Left lobe of liver (tissue), 2 donors: ENCODE results near the gene LTBP1. TPM values are rescaled to one million over a fixed set of nuclear protein-coding genes. Genes with fewer than 3 reads are reported as not detected.

Experiments used
- ATAC-seq: fragments of 200-7000 bp; cut with Tn5 transposase; one replicate; pipeline ENCODE4 v1.9.1; 2020; ENCODE audit warnings: mild to moderate bottlenecking, moderate library complexity
- DNase-seq: peaks from one replicate; pipeline ENCODE4 v3.0.0-alpha.2; 2020; ENCODE audit warnings: low spot score
- total RNA-seq: library from RNA; stranded (reverse); gene quantifications from one replicate; pipeline ENCODE4 v1.2.1, GENCODE V29; 2021
- donor health status: DM: no; HTN: no; CAD: no; lungs with moderate emphysema.
- donor health status: DM: no; HTN: yes; CAD: no.

Gene LTBP1
- total RNA-seq, 1 donor from 2014 or later = 5.8 TPM

- no peak for ATAC-seq
- DNase-seq = no peak
Measured at GRCh38 chr2:33178209-33178608, 231.5 kb downstream of the LTBP1 start.

DNA sequence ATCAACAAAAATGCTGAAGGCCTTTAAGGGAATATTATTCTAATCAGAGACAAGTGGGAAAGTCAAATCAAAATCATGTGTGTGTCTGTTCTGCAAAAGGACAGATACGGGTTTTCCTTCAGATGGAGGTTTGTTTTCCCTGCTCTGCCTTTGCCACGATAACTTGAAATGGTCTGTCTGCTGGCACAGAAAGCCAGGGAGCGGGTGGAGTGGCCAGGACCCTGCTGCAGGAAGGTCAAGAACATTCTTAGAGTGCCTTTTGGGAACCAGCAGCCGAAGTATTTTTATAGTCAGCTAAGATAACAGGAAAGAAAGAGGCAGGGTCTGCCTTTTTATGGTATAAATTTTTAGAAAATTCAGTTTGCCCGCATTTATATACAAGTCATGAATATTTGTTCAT is 234.2 kb downstream of the LTBP1 start:
- ATAC-seq = no peak
- DNase-seq = no peak

DNA sequence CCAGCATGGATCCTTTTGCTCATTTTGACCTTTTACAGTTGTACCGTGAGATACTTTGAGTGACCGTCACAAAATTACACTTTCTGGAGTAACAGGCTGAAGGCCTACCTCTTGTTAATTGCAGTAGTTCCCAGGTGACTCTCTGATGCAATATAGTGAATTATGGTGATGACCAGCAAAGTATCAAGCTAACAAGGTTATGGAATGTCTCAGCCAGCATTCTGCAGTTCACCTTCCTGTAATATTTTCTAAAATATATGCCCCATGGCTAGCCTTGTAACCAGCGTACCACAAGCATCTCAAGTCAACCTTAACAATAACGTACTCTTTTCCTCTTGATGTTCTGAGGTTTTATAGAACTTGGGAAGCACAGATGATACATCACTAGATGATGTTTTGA is 234.7 kb downstream of the LTBP1 start:
- DNase-seq (no peak), ATAC-seq (no peak)

DNA sequence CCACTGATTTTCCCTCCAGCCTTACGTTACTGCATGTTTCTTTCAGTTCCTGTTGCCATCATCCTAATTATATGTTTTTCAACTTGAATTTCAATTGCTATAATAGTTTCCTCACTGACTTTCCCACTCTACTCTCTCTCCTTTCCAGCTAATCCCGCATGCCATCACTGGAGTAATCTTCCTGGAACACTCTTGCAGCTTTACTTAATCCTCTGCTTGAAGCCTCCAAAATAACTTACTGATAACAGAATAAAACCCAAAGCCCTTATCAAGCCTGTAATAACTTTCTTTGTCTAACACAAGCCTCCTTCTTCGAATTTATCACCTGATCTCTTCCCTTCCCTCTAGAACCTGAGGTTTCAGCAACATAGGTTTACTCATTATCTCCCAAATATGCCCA is 237.3 kb downstream of the LTBP1 start:
- ATAC-seq (no peak), DNase-seq (no peak)

DNA sequence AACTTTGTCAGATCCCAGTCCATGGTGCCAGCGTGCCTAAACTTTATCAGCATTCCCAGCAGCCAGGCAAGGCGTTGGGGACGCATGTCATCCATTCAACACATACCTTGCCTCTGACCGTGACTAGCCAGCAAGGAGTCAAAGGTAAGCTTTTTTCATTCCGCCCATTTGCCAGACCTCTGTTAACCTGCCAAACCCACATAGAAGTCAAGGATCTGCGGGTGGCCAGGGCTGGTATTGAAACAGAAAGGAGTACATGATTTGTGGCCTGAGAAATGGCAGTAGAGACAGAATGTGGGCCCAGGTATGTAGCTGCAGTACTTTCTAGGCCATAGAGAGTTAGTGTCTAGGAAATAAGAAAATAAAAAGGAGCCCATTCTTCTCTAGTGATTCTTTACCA is 240.2 kb downstream of the LTBP1 start:
- DNase-seq (no peak), ATAC-seq (no peak)

GRCh38 chr2:33188799-33189198 is 242.0 kb downstream of the LTBP1 start:
- DNase-seq (no peak), ATAC-seq (no peak)

DNA sequence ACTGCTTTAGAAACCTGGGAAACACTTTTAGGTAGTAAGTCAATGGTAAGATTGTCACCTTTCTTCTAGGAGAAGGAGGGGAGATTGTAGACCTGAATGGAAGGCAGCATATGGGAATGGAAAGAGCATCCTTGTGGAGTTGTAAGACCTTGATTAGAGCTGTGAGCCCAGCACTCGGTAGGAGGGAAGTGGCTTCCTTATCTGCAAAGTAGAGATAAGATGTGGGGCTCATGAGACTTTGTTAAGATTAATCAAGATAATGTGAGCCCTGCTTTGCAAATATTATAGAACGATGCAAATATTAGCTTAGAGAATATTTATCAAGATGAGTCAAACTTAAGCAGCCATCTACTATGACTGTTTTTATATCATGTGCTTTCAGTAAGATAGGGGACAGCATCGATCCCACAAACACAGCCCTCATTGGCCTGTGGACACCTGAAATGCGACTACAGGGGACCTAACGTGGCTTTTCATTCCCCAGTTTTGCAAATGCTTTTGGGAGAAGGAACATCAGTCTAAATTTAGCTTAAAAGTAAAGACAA is 243.7 kb downstream of the LTBP1 start:
- no peak for ATAC-seq
- no peak for DNase-seq

DNA sequence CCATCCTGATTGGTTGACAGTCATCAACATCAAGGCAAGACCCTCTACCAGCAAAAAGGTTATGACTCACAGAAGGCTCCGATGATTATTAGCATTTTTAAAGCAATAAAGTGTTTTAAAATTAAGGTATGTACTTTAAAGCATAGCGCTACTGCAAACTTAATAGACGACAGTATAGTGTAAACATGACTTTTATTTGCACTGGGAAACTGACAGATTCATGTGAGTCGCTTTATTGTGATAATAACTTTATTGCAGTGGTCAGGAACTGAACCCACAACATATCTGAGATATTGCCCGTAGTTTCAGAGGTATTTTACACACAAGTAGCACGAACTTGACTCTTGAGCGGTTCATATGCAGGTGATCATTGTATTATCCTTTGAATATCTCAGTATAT is 249.1 kb downstream of the LTBP1 start:
- ATAC-seq = no peak
- no peak for DNase-seq

DNA sequence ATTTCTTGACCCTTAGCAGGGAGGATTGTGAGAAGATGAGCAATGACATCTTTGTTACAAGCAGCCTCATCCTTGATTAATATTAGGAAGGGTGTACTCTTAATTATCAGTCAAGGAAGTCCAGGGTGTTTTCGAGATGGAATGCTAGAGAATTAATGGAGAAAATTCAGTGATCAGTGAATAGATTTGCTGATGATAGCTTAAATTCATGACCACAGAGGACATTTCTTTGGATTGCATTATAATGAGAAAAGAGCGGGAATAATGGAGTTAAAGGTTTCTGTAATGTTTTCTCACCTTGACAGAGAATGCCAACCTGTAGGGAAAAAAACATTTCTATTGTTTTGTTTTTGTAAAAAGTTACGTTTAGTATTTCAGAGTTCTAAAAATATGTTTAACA is 249.9 kb downstream of the LTBP1 start:
- ATAC-seq = no peak
- no peak for DNase-seq

DNA sequence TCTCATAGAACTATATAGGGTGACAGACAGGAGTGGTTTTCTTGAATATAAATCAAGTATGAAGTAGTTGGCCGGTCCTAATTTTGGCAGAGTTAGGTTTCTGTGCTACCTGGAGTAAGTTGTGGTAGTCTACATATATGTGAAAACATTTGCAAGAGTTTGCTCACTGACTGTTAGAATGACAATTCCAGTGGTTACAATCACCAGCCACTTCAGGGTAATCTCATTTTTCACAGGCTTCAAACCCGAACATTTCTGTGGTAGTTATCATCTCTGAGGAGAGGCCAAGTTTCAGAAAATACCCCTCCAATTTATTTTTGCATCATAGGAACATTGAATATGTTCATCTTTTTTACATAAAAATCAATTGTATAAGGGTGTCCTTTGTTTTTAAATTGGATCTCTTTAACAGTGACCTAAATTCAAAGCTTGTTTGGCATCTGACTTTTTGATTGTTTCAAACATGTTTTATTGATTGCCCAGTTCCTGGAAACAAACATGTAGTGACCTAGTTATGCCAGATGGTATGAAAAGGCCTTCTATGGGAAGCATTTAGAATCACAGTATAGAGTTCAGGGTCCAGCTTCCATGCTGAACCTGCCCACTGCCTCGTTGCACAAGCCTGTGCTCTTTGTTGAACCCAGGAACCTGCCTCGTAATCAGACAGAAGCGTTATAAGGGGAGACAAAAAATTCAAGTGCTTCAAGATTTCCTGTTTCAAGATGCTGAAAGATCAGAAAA is 250.6 kb downstream of the LTBP1 start:
- ATAC-seq = peak; percentile 90

GRCh38 chr2:33202641-33203522 is 256.1 kb downstream of the LTBP1 start:
- ATAC-seq (peak; percentile 61), DNase-seq (no peak)

More for the DNA sequence above, 250.6 kb downstream of the LTBP1 start:
- DNase-seq = no peak

DNA sequence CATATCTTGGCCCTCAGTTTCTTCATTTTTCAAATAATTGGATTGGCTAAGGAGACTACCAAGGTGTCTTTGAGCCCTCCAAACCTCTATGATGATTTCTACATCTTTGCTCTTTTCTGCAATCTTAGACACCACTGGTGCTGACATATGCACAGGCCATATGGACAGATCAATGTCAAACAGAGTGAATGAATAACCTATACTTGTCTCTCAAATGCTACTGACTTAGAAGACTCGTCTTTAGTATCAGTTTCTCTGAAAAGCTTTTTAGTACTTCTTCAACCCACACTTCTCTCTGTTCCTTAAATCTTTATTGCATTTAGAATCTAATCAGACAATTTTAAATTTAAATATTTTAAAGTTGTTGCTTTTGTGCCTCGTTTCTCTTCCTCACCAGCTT is 258.2 kb downstream of the LTBP1 start:
- no peak for ATAC-seq
- no peak for DNase-seq

GRCh38 chr2:33205693-33206434 is 259.1 kb downstream of the LTBP1 start:
- ATAC-seq = no peak
- no peak for DNase-seq

DNA sequence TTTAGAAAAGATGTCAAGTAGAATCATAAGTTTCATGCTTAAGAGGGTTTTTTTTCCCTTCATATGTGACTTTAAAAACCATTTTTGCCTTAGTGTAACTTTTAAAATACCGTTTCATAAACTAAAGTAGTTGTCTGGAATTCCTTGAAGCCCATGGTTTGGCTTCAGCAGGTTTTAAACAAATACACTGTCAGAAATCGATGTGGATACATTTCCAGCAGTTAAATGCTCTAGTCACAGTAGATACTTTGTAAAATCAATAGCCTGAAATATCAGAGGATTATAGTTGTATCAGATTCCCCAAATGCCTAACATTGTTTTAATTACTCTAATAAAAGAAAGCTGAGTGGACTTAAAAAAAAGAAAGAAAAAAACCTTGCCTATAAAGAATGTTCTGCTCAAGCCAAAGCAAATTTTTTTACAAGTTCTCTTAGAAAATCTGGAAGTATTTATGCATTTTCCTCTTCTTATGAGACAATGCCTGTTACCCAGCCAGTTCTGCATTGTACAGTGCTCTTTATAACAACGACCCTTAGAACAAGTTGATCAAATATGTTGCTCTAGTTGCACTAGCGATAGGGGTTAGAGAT is 260.5 kb downstream of the LTBP1 start:
- ATAC-seq = no peak

DNA sequence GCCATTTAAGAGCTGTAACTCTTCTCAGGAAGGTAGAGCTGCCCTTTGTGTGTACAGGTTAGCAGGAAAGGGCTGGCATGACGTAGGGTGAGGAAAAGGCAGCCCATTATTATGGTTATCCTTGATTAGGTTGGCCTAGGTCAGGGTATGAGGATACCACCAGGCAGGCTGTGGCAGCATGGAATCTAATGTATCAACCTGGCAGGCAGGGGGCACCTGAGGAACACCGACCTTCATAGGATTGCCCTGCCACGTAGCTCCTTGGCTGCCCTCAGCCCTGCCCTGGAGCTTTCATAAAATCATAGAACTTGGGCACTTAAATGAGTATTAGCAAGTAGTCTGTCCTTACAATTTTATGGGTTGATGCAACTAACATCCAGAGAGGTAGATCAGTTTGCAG is 261.6 kb downstream of the LTBP1 start:
- ATAC-seq = no peak
- DNase-seq = no peak

More for the DNA sequence above, 260.5 kb downstream of the LTBP1 start:
- DNase-seq = no peak

GRCh38 chr2:33209976-33210375 is 263.2 kb downstream of the LTBP1 start:
- no peak for ATAC-seq
- DNase-seq = no peak

GRCh38 chr2:33210626-33211025 is 263.9 kb downstream of the LTBP1 start:
- no peak for ATAC-seq
- DNase-seq = no peak

DNA sequence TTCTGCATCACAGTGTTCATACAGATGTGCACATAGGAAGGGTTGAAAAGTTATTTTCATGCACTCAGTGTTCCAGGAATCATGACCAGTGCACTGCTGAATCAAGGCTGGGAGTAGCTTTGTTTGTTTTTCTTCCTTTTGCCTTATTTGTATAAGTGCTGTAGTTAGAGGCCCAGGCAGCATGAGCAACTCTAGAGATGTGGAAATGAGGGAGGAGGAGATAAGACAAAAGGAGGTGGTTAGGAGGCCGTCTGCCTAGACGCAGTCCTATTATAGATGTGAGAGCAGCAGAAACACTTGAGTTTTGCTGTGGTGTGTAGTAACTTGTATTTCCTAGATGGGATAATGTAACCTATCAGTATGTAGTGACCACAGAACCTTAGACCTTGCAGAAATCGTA is 265.4 kb downstream of the LTBP1 start:
- no peak for DNase-seq
- ATAC-seq = peak; percentile 62

DNA sequence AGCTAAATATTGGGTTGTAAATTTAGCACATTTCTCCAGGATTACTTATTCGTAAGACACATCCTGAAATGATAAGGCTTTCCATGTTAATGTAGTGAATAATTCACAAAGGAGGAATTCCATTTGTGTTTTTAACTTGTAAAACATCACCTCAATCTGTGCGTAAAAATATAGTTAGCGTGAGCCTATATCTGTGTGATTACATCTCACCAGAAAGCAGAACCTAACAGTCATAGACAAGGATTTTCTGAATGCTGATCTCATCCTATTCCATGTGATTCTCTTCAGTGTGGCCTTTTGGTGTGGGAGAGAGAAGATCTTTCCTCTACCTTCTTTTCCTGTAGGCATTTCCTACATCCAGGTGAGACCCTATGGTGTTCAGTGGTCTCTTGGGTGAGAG is 266.5 kb downstream of the LTBP1 start:
- DNase-seq (no peak), ATAC-seq (no peak)

DNA sequence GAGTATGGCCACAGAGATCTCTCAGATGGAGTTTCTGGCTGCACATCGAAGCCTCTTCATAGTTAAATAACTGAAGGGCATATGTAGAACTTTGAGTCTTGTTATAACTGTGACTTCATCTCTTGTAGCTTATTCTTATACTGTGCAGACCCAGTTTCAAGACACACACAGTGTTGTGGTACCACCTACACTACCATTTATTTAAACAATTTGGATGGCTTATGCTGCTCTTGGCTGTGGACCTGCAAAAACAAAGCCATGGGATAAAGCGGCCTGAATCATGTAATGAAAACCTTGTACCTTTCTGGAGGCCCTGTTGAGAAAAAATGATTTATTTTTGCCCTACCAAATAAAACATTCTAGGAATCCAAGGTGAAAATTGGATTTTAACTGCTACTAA is 266.9 kb downstream of the LTBP1 start:
- ATAC-seq = no peak
- no peak for DNase-seq

DNA sequence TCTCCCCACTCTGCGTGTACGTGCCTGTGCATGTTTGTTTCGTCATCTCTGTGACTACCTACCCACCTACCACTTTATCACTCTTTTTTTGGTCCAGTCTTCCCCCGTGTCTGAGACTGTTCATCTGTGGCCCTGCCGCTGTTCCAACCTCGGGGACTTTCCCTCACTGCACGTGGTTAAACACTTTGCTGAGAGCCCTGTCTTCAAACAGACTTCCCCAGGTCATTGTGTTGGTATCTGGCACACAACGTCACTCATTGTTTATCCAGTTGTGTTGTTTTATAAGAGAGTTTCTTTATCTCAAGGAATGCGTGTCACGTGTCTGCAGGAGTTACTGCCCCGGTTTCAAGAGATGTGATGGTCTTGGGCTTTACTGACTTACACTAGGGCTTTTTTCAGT is 267.7 kb downstream of the LTBP1 start:
- DNase-seq (no peak), ATAC-seq (no peak)
